Dendritic cell treated with granulocyte-macrophage colony-stimulating factor and Interleukin-4, amounts not matched to agents 40 ng/mL and 50 ng/mL, for 4 days (primary cell): ENCODE data around the gene ORMDL1.
A peak's percentile ranks its signal among the peaks of the same experiment; 100 is the strongest.
"Not testable (repeated sequence)": the region's sequence is repeated elsewhere in the genome, so short reads cannot be mapped to it uniquely, and the experiment has no call there.

Source experiments
- H3K27ac Mint-ChIP-seq: one replicate; pipeline ENCODE4 v1.8.0; 2022; ENCODE audit warnings: mild to moderate bottlenecking, mixed read lengths
- H3K27me3 Mint-ChIP-seq: one replicate; pipeline ENCODE4 v1.8.0; 2022; ENCODE audit warnings: mild to moderate bottlenecking, mixed read lengths
- H3K36me3 Mint-ChIP-seq: one replicate; pipeline ENCODE4 v1.8.0; 2022; ENCODE audit warnings: low read depth, mixed read lengths
- H3K4me1 Mint-ChIP-seq: one replicate; pipeline ENCODE4 v1.8.0; 2022; ENCODE audit warnings: low read depth, mixed read lengths
- H3K4me3 Mint-ChIP-seq: one replicate; pipeline ENCODE4 v1.8.0; 2022; ENCODE audit warnings: mild to moderate bottlenecking, moderate library complexity, mixed read lengths
- H3K9me3 Mint-ChIP-seq: one replicate; pipeline ENCODE4 v1.8.0; 2022; ENCODE audit warnings: mixed read lengths
- intact Hi-C: fragments of 100-400 bp; cut with micrococcal nuclease; formaldehyde crosslinking; loops from one replicate; pipeline ENCODE4 v1.15.0; 2022

The ORMDL1 gene

DNA sequence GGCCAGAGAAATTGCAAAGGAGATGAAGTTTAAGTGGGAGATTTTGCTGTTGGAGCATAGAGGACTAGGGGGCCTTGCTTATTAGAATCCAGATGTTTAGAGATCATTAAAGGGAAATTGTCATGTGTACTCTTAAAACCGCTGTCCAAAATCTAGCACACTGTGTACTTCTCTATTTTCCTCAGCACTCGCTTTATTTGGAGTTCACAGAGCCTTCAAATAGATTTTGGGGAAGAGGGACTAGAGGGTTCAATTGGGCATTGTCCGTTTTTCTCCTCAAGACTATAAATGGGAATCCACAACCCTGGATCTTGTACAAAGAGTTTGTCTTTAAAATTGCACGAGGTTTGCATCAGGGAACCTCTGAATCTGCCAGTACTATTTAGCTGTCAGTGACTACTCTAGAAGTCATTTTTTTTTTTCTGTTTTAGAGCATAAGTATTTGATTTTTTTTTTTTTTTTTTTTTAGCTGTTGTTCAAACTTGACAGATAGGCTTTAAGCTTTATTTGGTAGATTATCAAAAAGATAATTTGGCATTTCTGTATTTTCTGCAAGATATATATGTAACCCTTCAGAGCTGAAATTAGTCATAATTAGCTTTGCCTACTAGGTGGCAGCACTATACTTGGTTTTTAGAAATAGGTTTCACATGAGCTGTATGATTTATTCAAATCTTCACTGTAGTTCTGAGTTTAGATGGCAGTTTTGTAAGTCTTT lies 14.3 kb upstream of the ORMDL1 start:
- H3K9me3 Mint-ChIP-seq = no peaks in the 10 kb centered on the region
- no peaks in the 10 kb centered on the region for H3K27me3 Mint-ChIP-seq
- H3K27ac Mint-ChIP-seq = peak overlapping the region; percentile 37
- peaks cover 17% of the 10 kb centered on the region for H3K4me1 Mint-ChIP-seq
- intact Hi-C loops = loop anchor here (1.0 kb wide), 1 partner anchor 272 kb away; no protein-coding TSS in a partner anchor
- no peak overlapping the region for H3K4me3 Mint-ChIP-seq
- H3K36me3 Mint-ChIP-seq = peaks cover 34% of the 10 kb centered on the region

DNA sequence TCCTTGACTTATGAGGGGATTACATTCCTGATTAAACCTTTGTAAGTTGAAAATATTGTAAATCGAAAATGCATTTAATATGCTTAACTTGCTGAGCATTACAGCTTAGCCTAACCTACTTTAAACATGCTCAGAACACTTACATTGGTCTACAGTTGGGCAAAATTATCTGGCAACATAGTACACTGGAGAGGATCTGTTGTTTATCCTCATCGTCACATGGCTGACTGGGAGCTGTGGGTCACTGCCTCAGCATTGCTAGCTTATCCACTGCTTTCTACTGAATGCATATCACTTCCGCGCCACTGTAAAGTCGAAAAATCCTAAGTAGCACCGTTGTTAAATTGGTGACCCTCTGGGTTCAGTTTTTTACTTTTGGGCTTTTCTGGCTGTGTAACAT lies 13.8 kb upstream of the ORMDL1 start:
- no peaks in the 10 kb centered on the region for H3K9me3 Mint-ChIP-seq
- H3K4me3 Mint-ChIP-seq = no peak overlapping the region
- no peaks in the 10 kb centered on the region for H3K27me3 Mint-ChIP-seq
- H3K36me3 Mint-ChIP-seq = peaks cover 37% of the 10 kb centered on the region
- H3K27ac Mint-ChIP-seq = peak overlapping the region; percentile 37
- peaks cover 17% of the 10 kb centered on the region for H3K4me1 Mint-ChIP-seq
- intact Hi-C loops = loop anchor here (1.0 kb wide), 1 partner anchor 272 kb away; no protein-coding TSS in a partner anchor

DNA sequence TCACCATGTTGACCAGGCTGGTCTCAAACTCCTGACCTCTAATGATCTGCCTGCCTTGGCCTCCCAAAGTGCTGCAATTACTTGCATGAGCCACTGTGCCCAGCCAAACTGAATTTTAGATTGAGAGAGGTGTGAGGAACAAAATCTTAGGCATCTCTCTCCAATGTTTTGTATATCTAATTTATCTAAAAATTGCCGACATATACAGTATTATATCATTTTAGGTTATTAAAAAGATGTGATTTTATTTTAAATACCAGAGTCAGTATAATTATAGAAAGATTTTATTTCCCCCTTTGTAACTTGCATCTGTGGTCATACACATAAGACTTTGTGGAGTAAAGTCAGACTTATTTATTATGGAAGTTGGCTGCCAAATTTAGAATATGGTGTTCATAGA lies 10.2 kb upstream of the ORMDL1 start:
- Mint-ChIP-seq H3K4me3 (no peak overlapping the region), H3K36me3 (peaks cover 34% of the 10 kb centered on the region), H3K9me3 (no peaks in the 10 kb centered on the region), H3K4me1 (peaks cover 11% of the 10 kb centered on the region), H3K27ac (no peak overlapping the region), H3K27me3 (no peaks in the 10 kb centered on the region)
- intact Hi-C loops = no loop called here

DNA sequence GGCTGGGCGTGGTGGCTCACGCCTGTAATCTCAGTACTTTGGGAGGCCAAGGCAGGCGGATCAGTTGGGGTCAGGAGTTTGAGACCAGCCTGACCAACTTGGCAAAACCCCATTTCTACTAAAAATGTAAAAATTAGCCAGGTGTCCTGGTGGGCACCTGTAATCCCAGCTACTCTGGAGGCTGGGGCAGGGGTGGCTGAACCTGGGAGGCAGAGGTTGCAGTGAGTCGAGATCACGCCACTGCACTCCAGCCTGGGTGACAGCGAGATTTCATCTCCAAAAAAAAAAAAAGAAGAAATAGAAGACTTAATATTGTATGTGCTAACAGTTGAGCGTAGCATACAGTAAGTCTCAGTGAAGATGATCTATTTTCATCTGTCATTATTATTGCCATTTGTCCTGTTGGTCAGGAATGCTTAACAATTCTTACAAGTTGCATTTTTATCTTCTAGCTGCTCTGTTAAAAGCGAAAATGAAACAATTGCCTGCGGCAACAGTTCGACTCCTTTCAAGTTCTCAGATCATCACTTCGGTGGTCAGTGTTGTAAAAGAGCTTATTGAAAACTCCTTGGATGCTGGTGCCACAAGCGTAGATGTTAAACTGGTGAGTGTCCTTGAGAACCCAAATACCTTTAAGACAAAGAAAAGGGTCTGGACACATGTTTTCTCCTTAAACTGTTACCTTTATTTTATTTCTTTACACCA lies 7.4 kb upstream of the ORMDL1 start:
- intact Hi-C loops = no loop called here
- Mint-ChIP-seq H3K4me1 (peaks cover 11% of the 10 kb centered on the region), H3K9me3 (no peaks in the 10 kb centered on the region), H3K36me3 (peaks cover 43% of the 10 kb centered on the region), H3K4me3 (no peak overlapping the region), H3K27ac (no peak overlapping the region), H3K27me3 (no peaks in the 10 kb centered on the region)

DNA sequence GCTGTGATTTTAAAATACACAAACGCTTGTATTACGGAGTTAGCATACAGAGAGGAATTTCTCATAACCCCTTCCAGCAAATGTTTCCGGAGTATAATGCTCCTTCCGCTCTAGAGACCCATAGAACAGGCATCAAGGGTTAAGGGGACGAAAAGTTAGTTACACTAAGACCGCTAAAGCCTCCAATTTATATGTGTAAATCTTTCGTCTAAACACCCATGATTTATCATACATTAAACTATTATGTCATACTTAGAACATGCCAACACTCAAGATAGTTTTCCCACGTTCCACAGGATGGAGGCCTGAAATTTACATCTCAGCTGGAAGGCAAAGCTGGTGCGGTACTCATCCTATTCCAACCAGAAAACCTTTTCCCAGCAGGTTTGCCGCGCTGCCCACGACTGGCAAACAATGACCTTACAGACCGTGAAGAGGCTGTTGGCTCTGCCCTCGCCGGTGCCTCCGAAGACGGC lies 650 bp downstream of the ORMDL1 start:
- H3K4me3 Mint-ChIP-seq = peak overlapping the region; percentile 94
- peak overlapping the region; percentile 94 for H3K27ac Mint-ChIP-seq
- H3K36me3 Mint-ChIP-seq = peaks cover 68% of the 10 kb centered on the region
- H3K4me1 Mint-ChIP-seq = peaks cover 58% of the 10 kb centered on the region
- H3K9me3 Mint-ChIP-seq = no peaks in the 10 kb centered on the region
- no peaks in the 10 kb centered on the region for H3K27me3 Mint-ChIP-seq
- intact Hi-C loops = loop anchor here (5.0 to 10.0 kb wide), 2 partner anchors 121 to 531 kb away; partner anchors contain the start of genes ASNSD1 and HIBCH

DNA sequence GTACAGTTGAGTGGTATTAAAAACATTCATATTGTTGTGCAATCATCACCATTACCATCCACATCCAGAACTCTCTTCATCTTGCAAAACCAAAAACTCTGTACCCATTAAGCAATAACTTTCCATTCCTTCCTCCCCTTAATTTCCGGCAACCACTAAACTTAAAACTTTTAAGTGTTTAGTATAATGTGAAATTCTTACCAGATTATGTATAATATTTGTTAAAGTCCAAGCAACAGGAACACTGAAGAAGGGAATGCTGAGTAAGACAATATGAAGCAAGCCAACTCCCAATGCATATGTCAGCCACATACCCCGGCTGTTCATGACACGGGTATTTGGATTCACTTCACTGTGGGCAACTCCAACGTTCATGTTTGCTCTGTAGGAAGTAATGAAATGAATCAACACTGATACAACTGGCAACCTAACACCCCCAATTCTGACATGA lies 1.9 kb downstream of the ORMDL1 start:
- H3K9me3 Mint-ChIP-seq = no peaks in the 10 kb centered on the region
- peak overlapping the region; percentile 48 for H3K4me3 Mint-ChIP-seq
- H3K4me1 Mint-ChIP-seq = peaks cover 58% of the 10 kb centered on the region
- intact Hi-C loops = loop anchor here (5.0 to 10.0 kb wide), 2 partner anchors 120 to 533 kb away; partner anchors contain the start of genes ASNSD1 and HIBCH
- no peaks in the 10 kb centered on the region for H3K27me3 Mint-ChIP-seq
- H3K36me3 Mint-ChIP-seq = peaks cover 69% of the 10 kb centered on the region
- H3K27ac Mint-ChIP-seq = peak overlapping the region; percentile 94

DNA sequence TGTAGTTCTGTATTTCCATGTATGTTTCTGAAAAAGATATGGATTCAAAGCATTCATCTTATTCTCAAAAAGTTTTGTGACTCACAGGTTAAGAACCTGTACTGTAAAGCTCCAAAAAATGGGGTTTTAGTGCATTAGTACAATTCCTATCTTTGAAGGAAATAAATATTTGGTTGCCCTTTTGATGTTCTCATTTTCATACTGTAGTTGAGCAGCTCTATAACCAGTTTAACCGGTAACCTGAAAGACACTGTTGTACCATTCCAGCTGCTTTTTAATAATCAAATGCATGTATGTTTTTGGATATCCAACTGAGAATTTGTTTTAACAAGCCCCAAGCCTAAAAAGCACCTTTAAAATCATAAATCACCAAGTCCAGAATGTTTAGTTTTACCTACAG lies 11.9 kb downstream of the ORMDL1 start:
- peaks cover 70% of the 10 kb centered on the region for H3K36me3 Mint-ChIP-seq
- H3K4me1 Mint-ChIP-seq = peaks cover 10% of the 10 kb centered on the region
- intact Hi-C loops = no loop called here
- H3K27me3 Mint-ChIP-seq = no peaks in the 10 kb centered on the region
- no peaks in the 10 kb centered on the region for H3K9me3 Mint-ChIP-seq
- H3K4me3 Mint-ChIP-seq = no peak overlapping the region
- H3K27ac Mint-ChIP-seq = no peak overlapping the region

DNA sequence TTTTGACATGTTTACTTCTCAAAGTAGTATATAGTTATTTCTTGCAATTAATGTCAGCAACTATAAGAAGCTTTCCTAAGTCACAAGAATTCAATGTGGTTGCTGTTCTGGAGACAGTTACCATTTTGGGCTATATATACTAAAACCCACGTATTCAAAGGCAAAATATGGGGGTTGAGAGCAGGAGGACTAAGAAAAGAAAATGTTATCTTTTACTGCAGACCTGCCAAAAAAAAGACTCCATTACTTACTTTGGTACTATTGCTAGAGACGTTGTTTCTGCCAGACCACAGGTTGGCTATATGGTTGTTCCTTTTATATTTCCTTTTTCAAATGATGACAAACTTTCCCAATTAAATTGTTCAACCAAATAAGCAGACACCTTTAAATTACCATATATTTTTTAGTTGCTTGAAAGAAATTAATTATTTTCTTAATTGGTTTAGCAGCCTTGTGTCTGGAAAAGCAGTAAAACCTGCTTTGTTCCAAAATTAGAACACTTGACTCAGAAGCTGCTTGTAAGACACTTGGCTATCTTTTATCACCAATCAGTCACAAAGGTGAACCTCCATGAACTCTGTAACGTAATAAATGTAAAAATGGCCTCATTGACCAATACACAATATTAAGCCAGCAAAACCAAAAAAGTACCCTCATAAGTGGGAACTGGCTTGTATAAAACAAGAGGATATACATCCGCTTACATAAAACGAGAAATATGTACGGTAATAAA lies 13.4 kb downstream of the ORMDL1 start:
- H3K9me3 Mint-ChIP-seq = no peaks in the 10 kb centered on the region
- no peaks in the 10 kb centered on the region for H3K27me3 Mint-ChIP-seq
- H3K36me3 Mint-ChIP-seq = peaks cover 70% of the 10 kb centered on the region
- no peak overlapping the region for H3K4me3 Mint-ChIP-seq
- intact Hi-C loops = no loop called here
- no peak overlapping the region for H3K27ac Mint-ChIP-seq
- H3K4me1 Mint-ChIP-seq = peaks cover 10% of the 10 kb centered on the region

DNA sequence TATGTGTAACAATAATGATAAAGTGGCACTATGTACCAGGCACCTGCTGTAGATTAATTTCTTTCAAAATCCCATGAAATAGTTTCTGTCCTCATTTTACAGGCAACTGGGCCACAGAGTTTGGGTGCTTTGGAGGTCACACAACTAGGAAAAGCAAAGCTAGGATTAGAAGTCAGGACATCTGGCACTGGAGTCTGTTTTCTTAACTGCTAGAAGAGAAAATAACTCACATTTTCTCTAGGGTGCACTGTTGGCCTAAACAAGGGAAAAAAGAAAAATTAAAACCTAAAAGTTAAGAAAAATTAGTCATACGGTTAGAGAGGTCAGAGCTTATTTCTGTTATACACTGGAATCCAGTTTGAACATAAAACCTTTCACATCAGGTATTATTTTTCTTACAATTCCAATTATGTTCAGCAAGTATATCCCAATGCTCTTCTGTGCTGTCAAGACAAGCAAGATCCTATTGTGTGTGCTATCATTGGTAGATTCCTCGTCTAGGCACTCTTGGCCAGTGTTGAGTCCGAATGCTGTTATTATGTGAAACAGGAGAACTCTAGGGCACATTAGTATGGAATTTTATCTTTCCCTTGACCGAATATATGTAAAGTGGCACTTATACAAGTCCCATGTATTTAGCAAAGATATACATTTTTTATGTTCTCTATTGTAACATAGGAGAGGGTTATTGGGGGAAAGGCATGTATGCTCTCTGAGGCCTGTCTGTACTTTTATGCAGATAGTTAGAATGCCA lies 20.1 kb downstream of the ORMDL1 start:
- H3K36me3 Mint-ChIP-seq = peaks cover 25% of the 10 kb centered on the region
- no peak overlapping the region for H3K4me3 Mint-ChIP-seq
- H3K27me3 Mint-ChIP-seq = no peaks in the 10 kb centered on the region
- peak overlapping the region; percentile 91 for H3K27ac Mint-ChIP-seq
- intact Hi-C loops = loop anchor here (1.0 to 5.0 kb wide), 2 partner anchors 20 to 102 kb away; partner anchors contain the start of genes ASNSD1, ORMDL1 and PMS1
- peaks cover 6% of the 10 kb centered on the region for H3K4me1 Mint-ChIP-seq
- H3K9me3 Mint-ChIP-seq = no peaks in the 10 kb centered on the region

DNA sequence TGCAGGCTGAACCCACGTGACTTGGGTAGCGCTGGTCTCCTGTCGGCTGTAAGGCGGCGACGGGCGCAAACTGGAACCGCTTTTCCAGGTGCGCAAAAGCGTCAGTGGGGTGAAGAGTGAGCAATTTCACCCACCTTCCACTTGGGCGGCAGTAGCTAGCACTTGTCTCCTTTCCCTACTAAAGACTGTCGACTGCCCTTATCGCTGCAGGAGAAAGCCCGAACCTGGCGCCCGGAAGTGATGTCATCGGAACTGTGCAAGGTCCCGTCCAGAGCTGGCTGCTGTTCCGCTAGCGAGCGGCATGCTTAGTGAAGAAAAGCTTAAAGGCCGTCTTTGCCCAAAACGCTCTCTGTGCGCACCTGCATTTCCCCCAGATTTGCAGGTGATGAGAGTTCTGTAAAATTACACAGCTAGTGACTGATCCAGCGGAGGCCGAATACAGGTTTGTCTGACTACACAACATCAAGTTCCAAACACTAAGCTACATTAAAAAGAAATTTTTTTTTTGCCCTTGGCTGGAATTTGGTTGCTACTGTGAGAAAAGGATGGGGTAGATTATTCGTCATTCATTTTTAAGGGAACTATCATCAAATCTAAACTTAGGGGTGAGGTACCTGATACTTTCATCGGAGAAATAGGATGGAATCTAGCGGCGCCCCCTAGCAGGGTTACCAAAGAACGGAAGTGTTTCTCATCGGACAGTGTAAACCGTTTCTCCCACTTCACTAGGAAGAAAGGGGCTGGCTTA lies 21.4 kb downstream of the ORMDL1 start, which contains the start of gene OSGEPL1:
TSS of gene OSGEPL1 (minus strand) at position 242 of the 748 bp plus-strand sequence. CDS start 1,152 bp downstream, outside the sequence.
- Mint-ChIP-seq H3K9me3 (no peaks in the 10 kb centered on the region), H3K4me1 (peaks cover 6% of the 10 kb centered on the region), H3K4me3 (peak within 1 kb of the TSS; percentile 83), H3K36me3 (peaks cover 24% of the 10 kb centered on the region), H3K27ac (peak within 1 kb of the TSS; percentile 91), H3K27me3 (no peaks in the 10 kb centered on the region)
- intact Hi-C loops = loop anchor here (1.0 to 5.0 kb wide), 2 partner anchors 22 to 100 kb away; partner anchors contain the start of genes ASNSD1, ORMDL1 and PMS1

DNA sequence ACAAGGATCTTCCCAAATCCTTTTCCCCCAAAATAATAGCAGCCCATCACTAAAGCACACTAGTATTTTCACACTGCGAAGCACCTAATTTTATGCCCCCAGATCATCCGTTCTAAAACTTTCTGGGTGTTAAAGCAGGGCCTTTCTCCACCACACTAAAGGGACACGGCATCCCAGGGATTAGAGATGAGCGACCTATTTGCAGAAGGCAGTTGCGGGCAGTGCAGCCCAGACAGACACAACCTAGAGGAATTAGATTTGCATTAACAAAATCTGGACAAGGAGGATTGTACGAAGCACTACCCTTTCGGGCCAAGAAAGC lies 21.9 kb downstream of the ORMDL1 start:
- Mint-ChIP-seq H3K4me3 (peak overlapping the region; percentile 83), H3K27ac (peak overlapping the region; percentile 91), H3K27me3 (no peaks in the 10 kb centered on the region), H3K9me3 (no peaks in the 10 kb centered on the region), H3K36me3 (peaks cover 23% of the 10 kb centered on the region), H3K4me1 (peaks cover 6% of the 10 kb centered on the region)
- intact Hi-C loops = loop anchor here (5.0 kb wide), 1 partner anchor 100 kb away; the partner anchor contains the start of gene ASNSD1

DNA sequence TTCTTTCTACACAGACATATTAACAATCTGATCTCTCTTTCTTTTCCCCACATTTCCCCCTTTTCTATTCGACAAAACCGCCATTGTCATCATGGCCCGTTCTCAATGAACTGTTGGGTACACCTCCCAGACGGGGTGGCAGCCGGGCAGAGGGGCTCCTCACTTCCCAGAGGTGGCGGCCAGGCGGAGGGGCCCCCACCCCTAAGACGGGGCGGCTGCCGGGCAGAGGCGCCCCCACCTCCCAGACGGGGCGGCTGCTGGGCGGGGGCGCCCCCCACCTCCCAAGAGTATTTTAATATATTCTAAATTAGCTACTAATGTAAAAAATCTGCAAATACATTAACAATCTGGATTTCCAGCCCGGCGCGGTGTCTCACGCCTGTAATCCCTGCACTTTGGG lies 24.0 kb downstream of the ORMDL1 start:
- intact Hi-C loops = loop anchor here (5.0 kb wide), 1 partner anchor 98 kb away; the partner anchor contains the start of gene ASNSD1
- not testable (repeated sequence) for H3K27ac Mint-ChIP-seq, H3K27me3 Mint-ChIP-seq, H3K4me1 Mint-ChIP-seq, H3K9me3 Mint-ChIP-seq, H3K4me3 Mint-ChIP-seq
- H3K36me3 Mint-ChIP-seq = peaks cover 23% of the 10 kb centered on the region
